ENCODE results near the gene ZNF669. TPM values are rescaled to one million over a fixed set of nuclear protein-coding genes. Genes with fewer than 3 reads are reported as not detected.
"Not testable (repeated sequence)": the region's sequence is repeated elsewhere in the genome, so short reads cannot be mapped to it uniquely, and the experiment has no call there.

Gene ZNF669
- total and polyA plus RNA-seq, 4 donors, result 11.8 to 12.8 (median 12.1) TPM

GRCh38 chr1:247126166-247126565, 22.0 kb upstream of the ZNF669 start:
- not testable (repeated sequence) for H3K4me1 ChIP-seq (ENCODE audit: control insufficient read depth, insufficient read depth, low read length); H3K36me3 ChIP-seq (ENCODE audit: control insufficient read depth, insufficient read depth, low read length); H3K9me3 ChIP-seq (ENCODE audit: control insufficient read depth, insufficient read depth, low read length); H3K4me3 ChIP-seq (ENCODE audit: low read depth, low read length); H3K27ac ChIP-seq (ENCODE audit: low read depth, low read length); H3K27me3 ChIP-seq (ENCODE audit: control insufficient read depth, insufficient read depth, low read length); DNase-seq (ENCODE audit: low read depth in 4 of 6, low spot score in 6 of 6)
- no CpG with 5 or more reads among the region's 25 CpGs for WGBS (ENCODE audit: insufficient coverage)

DNA sequence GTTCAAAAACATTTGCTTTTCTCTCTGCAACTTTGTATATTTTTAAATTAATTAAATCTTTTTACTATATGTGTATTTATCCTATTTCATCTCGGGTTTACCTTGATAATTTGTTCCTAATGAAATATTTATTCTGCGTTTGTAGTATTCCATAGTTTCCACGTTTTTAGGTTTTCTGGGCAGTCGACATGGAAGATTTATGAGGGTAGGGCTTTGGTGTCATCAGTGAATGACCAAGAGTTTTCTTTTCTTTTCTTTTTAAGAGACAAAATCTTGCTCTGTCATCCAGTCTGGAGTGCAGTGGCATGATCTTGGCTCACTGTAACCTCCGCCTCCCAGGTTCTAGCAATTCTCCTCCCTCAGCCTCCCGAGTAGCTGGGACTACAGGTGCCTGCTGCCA, 17.2 kb upstream of the ZNF669 start:
- WGBS (ENCODE audit: insufficient coverage), result no CpG with 5 or more reads among the region's 6 CpGs
- Histone ChIP-seq H3K9me3 (ENCODE audit: control insufficient read depth, insufficient read depth, low read length) (no peaks in the 10 kb centered on the region), H3K27me3 (ENCODE audit: control insufficient read depth, insufficient read depth, low read length) (no peaks in the 10 kb centered on the region), H3K36me3 (ENCODE audit: control insufficient read depth, insufficient read depth, low read length) (no peaks in the 10 kb centered on the region), H3K27ac (ENCODE audit: low read depth, low read length) (no peak overlapping the region), H3K4me1 (ENCODE audit: control insufficient read depth, insufficient read depth, low read length) (no peaks in the 10 kb centered on the region), H3K4me3 (ENCODE audit: low read depth, low read length) (no peak overlapping the region)
- no peak for DNase-seq (ENCODE audit: low read depth in 4 of 6, low spot score in 6 of 6)

GRCh38 chr1:247120408-247120668, 16.2 kb upstream of the ZNF669 start:
- not testable (repeated sequence) for H3K9me3 ChIP-seq (ENCODE audit: control insufficient read depth, insufficient read depth, low read length); DNase-seq (ENCODE audit: low read depth in 4 of 6, low spot score in 6 of 6); H3K27me3 ChIP-seq (ENCODE audit: control insufficient read depth, insufficient read depth, low read length); H3K4me3 ChIP-seq (ENCODE audit: low read depth, low read length); H3K4me1 ChIP-seq (ENCODE audit: control insufficient read depth, insufficient read depth, low read length); H3K27ac ChIP-seq (ENCODE audit: low read depth, low read length); H3K36me3 ChIP-seq (ENCODE audit: control insufficient read depth, insufficient read depth, low read length)
- 100% methylated on average over 4 of the region's 4 CpGs for WGBS (ENCODE audit: insufficient coverage)

DNA sequence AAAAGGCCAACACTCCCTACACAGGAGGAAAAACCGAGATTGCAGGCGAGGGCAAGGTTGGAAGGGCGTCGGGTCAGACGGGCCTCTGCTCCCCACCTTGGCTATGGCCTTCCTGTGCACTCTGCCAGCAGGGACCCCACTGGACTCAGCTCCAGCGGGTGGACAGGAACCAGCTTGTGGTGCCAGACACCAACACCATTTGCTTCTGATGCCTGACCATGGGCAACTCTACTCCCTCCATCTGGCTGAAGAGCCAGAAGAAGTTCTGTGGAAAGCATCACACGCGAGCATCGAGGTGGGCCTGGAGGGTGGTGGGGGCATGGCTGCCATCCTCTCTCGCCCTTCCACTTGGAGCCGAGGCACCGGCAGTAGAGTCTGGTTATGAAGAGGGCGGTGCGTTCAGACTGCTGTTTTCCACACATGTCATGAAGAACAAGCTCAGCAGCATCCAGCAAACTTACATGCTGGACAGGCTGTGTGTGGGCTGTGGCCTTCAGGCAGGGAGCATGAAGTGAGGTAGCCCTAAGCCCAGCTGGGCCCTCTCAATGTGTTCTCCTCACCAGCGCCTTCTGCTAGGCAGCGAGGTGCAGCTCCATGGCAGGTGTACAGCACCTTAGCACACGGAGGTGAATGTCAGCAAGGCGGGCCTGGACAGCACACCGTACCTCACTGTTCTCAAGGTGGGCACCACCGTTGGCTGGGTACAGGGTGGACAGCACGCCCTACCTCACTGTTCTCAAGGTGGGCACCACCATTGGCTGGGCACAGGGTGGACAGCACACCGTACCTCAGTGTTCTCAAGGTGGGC, 15.6 kb upstream of the ZNF669 start:
- no peak for DNase-seq (ENCODE audit: low read depth in 4 of 6, low spot score in 6 of 6)
- Histone ChIP-seq H3K27me3 (ENCODE audit: control insufficient read depth, insufficient read depth, low read length) (no peaks in the 10 kb centered on the region), H3K9me3 (ENCODE audit: control insufficient read depth, insufficient read depth, low read length) (no peaks in the 10 kb centered on the region), H3K4me1 (ENCODE audit: control insufficient read depth, insufficient read depth, low read length) (no peaks in the 10 kb centered on the region), H3K36me3 (ENCODE audit: control insufficient read depth, insufficient read depth, low read length) (no peaks in the 10 kb centered on the region), H3K4me3 (ENCODE audit: low read depth, low read length) (no peak overlapping the region), H3K27ac (ENCODE audit: low read depth, low read length) (no peak overlapping the region)
- WGBS (ENCODE audit: insufficient coverage), result 94% methylated on average over 22 of the region's 22 CpGs

- H3K4me3 ChIP-seq (ENCODE audit: low read depth, low read length), result no peak overlapping the region
- no peaks in the 10 kb centered on the region for H3K36me3 ChIP-seq (ENCODE audit: control insufficient read depth, insufficient read depth, low read length)
- no peaks in the 10 kb centered on the region for H3K4me1 ChIP-seq (ENCODE audit: control insufficient read depth, insufficient read depth, low read length)
- no peak overlapping the region for H3K27ac ChIP-seq (ENCODE audit: low read depth, low read length)
- 72% methylated on average over 8 of the region's 11 CpGs for WGBS (ENCODE audit: insufficient coverage)
- no peaks in the 10 kb centered on the region for H3K9me3 ChIP-seq (ENCODE audit: control insufficient read depth, insufficient read depth, low read length)
- no peaks in the 10 kb centered on the region for H3K27me3 ChIP-seq (ENCODE audit: control insufficient read depth, insufficient read depth, low read length)
- DNase-seq (ENCODE audit: low read depth in 4 of 6, low spot score in 6 of 6), result no peak
Observed at GRCh38 chr1:247118946-247119446, 14.8 kb upstream of the ZNF669 start.

DNA sequence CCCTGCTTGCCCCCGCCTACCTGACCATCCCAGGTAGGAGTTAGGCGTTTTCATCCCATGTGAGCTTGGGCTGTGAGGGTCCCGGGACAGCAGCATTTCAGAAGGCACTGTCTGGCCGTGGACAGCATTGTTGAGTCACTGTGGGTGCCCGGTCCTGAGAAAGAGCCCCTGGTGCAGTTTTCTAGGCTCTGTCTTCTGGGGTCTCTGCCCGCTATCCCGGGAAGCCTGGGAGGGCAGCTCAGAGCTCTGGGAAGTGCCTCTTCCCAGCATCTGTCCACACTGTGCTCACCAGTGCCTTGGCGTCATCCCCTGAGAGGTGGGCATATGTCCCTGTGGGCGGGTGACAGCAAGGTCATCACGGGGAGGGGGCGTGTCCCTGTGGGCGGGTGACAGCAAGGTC, 11.4 kb upstream of the ZNF669 start:
- Histone ChIP-seq H3K4me3 (ENCODE audit: low read depth, low read length) (no peak overlapping the region), H3K36me3 (ENCODE audit: control insufficient read depth, insufficient read depth, low read length) (no peaks in the 10 kb centered on the region), H3K27me3 (ENCODE audit: control insufficient read depth, insufficient read depth, low read length) (no peaks in the 10 kb centered on the region), H3K9me3 (ENCODE audit: control insufficient read depth, insufficient read depth, low read length) (no peaks in the 10 kb centered on the region), H3K27ac (ENCODE audit: low read depth, low read length) (no peak overlapping the region), H3K4me1 (ENCODE audit: control insufficient read depth, insufficient read depth, low read length) (peaks cover 15% of the 10 kb centered on the region)
- no peak for DNase-seq (ENCODE audit: low read depth in 4 of 6, low spot score in 6 of 6)
- 93% methylated on average over 7 of the region's 12 CpGs for WGBS (ENCODE audit: insufficient coverage)

DNA sequence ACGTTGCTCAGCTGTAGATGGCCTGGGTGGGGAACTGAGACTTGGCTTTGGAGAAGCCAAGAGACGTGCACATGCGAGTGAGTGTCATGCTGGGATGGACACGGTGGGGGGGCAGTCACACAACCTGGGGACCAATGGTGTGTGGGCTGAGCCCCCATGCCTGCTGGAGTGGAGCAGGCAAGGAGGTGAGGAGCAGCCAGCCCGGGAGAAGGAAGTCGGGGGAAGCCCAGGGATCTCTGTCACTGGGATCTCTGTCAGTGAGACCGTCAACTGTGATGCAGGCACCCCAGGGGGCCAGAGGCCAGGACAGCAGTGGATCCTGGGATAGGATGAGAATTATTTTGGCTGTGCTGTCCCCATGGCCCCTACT, 11.0 kb upstream of the ZNF669 start:
- WGBS (ENCODE audit: insufficient coverage), result 71% methylated on average over 6 of the region's 7 CpGs
- DNase-seq (ENCODE audit: low read depth in 4 of 6, low spot score in 6 of 6), result no peak
- Histone ChIP-seq H3K36me3 (ENCODE audit: control insufficient read depth, insufficient read depth, low read length) (no peaks in the 10 kb centered on the region), H3K27ac (ENCODE audit: low read depth, low read length) (no peak overlapping the region), H3K4me3 (ENCODE audit: low read depth, low read length) (no peak overlapping the region), H3K4me1 (ENCODE audit: control insufficient read depth, insufficient read depth, low read length) (peaks cover 17% of the 10 kb centered on the region), H3K27me3 (ENCODE audit: control insufficient read depth, insufficient read depth, low read length) (no peaks in the 10 kb centered on the region), H3K9me3 (ENCODE audit: control insufficient read depth, insufficient read depth, low read length) (no peaks in the 10 kb centered on the region)

GRCh38 chr1:247114351-247115140, 10.4 kb upstream of the ZNF669 start:
- 89% methylated on average over 9 of the region's 13 CpGs for WGBS (ENCODE audit: insufficient coverage)

GRCh38 chr1:247113733-247114271, 9.6 kb upstream of the ZNF669 start:
- no peak for DNase-seq (ENCODE audit: low read depth in 4 of 6, low spot score in 6 of 6)
- Histone ChIP-seq H3K9me3 (ENCODE audit: control insufficient read depth, insufficient read depth, low read length) (no peaks in the 10 kb centered on the region), H3K27ac (ENCODE audit: low read depth, low read length) (no peak overlapping the region), H3K4me1 (ENCODE audit: control insufficient read depth, insufficient read depth, low read length) (peaks cover 17% of the 10 kb centered on the region), H3K27me3 (ENCODE audit: control insufficient read depth, insufficient read depth, low read length) (no peaks in the 10 kb centered on the region), H3K36me3 (ENCODE audit: control insufficient read depth, insufficient read depth, low read length) (no peaks in the 10 kb centered on the region), H3K4me3 (ENCODE audit: low read depth, low read length) (no peak overlapping the region)
- WGBS (ENCODE audit: insufficient coverage), result 92% methylated on average over 5 of the region's 5 CpGs

More at GRCh38 chr1:247114351-247115140, 10.4 kb upstream of the ZNF669 start:
- H3K27ac ChIP-seq (ENCODE audit: low read depth, low read length), result no peak overlapping the region
- H3K4me1 ChIP-seq (ENCODE audit: control insufficient read depth, insufficient read depth, low read length), result peaks cover 17% of the 10 kb centered on the region
- H3K9me3 ChIP-seq (ENCODE audit: control insufficient read depth, insufficient read depth, low read length), result no peaks in the 10 kb centered on the region
- no peak overlapping the region for H3K4me3 ChIP-seq (ENCODE audit: low read depth, low read length)
- DNase-seq (ENCODE audit: low read depth in 4 of 6, low spot score in 6 of 6), result no peak
- H3K36me3 ChIP-seq (ENCODE audit: control insufficient read depth, insufficient read depth, low read length), result no peaks in the 10 kb centered on the region
- H3K27me3 ChIP-seq (ENCODE audit: control insufficient read depth, insufficient read depth, low read length), result no peaks in the 10 kb centered on the region
